Activated effector memory CD4-positive, alpha-beta T cell treated with anti-CD3 and anti-CD28 coated beads, Interleukin-2, amount 50 U/mL, for 16 hours (primary cell): Measurements from ENCODE around the gene YBEY.
"Not testable (repeated sequence)": the region's sequence is repeated elsewhere in the genome, so short reads cannot be mapped to it uniquely, and the experiment has no call there.

Experiments
- DNase-seq: peaks from one replicate; pipeline ENCODE4 v3.0.0-alpha.2; 2020

The YBEY gene, protein sequence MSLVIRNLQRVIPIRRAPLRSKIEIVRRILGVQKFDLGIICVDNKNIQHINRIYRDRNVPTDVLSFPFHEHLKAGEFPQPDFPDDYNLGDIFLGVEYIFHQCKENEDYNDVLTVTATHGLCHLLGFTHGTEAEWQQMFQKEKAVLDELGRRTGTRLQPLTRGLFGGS

GRCh38 chr21:46285761-46286647 lies at the start of gene YBEY:
Gene YBEY, plus strand, starts transcription at chr21:46286342. Its CDS starts 572 bp downstream, at chr21:46286914.
- DNase-seq: peak; percentile 95

- DNase-seq: no peak
Measured at GRCh38 chr21:46237474-46237873, 48.7 kb upstream of the YBEY start.

DNA sequence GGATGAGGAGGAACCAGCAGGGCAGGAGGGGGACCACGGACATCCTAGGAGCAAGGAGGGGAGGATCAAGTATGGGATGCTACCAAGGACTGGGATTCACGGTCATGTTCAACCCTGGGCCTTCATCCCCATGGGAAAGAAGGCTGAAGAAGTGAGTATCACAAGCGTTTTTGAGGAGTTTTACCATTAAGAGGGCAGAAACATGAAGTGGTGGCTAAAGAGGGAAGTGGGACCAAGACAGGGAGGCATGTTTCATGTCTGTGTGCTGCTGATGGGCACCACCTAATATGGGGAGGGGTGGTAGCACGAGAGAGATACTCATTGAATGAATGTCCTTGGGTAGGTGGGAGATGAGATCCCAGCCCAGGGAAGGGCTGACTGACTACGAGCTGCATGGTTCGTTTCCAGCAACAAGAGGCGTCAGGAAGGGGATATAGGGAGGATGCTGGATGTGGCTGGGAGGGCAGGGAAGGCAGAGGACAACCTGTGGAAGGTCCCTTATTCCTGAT lies 46.3 kb upstream of the YBEY start:
- DNase-seq: no peak

DNA sequence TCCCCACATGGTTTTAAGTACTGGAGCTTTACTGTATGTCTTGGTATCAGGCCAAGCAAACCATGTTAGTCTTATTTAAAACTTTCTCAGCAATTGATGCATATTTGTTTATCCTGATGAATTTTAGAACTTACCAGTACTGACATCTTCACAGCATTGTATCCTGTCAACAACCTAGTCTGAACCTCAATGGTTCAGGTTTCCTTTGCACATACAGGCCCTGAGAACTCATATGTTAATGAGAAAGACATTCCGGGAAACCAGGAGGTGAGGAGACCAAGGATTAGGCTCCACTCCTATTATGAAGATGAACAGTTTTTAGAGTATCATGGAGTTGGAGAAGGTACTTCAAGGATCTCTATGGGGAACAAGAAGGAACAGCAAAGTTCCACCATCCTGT lies 44.6 kb upstream of the YBEY start:
- DNase-seq: not testable (repeated sequence)

DNA sequence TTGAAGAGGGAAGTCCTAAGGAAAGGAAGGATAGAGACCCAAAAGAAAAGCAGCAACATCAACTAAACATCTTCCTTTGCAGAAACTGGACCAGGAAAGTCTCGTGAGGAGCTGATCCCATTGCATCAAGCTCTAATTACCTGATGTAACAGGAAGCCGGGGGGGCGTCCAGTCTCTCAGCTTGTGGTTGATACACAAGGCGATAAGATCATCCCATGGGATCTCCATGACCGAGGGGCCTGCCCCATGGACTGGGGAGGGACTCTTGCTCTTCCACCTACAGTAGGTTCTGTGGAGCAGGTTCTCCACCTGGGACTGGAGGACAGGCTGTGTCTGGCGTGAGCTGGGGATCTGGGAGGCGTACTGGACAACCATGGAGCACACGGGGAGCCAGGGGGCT lies 42.8 kb upstream of the YBEY start:
- DNase-seq: no peak

- DNase-seq: no peak
Measured at GRCh38 chr21:46243960-46244361, 42.2 kb upstream of the YBEY start.

DNA sequence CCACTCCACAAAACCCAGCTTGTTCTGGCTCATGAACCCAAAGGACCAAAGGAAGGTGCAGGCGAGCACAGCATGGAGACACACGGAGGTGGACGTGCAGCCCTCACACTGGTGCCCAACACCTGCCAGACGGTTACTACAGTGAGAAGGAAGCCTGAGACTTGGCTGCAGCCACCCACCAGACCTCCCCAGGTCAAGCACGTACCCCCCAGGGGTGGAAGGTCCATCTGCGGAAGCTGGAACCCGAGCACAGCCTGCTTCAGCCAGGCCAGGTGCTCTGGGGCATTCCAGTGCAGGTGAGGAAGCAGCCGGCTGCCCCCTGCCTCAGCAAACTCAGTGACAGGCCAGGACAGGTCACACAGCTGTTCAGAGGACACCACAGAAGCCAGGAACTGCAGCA lies 41.5 kb upstream of the YBEY start:
- no peak for DNase-seq

GRCh38 chr21:46245213-46245915 lies 40.8 kb upstream of the YBEY start:
- DNase-seq: no peak

DNA sequence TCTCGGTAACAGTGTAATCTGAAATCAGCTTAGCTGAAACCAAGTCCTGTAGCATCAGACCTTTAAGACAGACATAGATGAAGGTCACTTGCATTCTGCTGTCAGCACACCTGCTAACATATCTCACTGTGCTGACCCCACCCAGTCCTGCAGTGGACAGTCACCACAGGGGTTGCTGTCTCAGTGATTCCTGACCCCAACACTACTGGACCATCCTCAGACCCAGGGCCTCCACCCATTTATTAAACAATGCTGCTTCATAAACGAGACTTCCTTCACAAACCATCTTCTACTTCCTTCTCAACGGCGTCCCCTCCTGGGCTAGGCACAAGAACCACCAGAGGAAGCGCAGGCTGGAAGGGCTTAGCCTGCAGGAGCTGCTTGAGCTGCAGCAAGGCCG lies 39.8 kb upstream of the YBEY start:
- DNase-seq: no peak

- DNase-seq: no peak
Measured at GRCh38 chr21:46247699-46248421, 38.3 kb upstream of the YBEY start.

DNA sequence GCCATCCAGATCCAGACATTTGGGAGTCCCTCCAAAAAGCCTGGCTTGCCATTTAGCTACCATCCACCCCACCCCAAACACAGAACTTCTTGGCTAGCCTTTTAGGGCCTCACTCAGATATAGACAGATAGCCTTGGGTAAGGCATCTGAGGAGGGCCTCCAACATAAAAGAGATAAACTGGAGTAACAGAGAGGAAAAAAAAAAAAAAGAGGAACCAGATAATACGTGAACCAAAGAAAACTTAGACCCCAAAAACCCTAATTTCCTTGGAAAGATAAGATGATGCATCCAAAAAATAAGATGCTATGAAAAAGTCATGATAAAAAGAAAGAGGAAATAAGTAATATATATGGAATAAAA lies 37.7 kb upstream of the YBEY start:
- no peak for DNase-seq

- no peak for DNase-seq
Measured at GRCh38 chr21:46248827-46249226, 37.3 kb upstream of the YBEY start.

DNA sequence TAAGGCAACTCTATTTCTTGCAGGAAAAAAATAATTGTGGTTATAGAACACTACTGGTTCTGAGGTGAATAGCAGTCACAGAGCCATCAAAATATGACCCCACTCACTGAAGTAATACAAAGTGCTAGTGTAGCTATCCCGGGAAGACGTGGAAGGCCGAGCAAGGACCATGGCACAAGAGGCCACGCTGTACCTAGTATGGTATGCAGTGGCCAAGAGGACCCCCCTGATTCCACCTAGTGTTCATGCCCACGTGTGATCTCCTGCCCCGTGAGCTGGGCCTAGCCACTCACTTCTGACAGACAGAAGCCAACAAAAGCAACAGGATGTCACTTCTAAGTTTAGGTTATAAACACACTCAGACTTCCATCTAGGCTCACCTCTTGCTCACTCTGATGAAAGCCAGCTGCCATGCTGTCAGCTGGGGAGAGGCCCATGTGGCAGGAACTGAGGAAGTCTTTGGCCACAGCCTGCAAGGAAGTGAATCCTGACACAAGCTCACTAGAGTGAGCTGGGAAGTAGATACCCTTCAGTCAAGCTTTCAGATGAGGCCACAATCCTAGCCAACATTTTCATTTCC lies 35.9 kb upstream of the YBEY start:
- no peak for DNase-seq

DNA sequence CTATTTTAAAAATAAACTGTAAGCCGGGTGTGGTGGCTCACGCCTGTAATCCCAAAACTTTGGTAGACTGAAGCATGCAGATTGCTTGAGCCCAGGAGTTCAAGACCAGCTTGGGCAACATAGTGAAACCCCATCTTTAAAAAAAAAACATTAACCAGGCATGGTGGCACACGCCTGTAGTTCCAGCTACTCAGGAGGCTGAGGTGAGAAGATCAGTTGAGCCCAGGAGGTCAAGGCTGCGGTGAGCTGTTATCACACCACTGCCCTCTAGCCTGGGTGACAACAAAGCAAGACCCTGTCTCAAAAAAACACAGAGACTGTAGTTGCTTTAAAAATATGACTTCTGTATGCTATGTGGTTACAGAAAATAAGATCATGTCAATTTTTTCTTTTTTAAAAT lies 33.3 kb upstream of the YBEY start:
- no peak for DNase-seq

DNA sequence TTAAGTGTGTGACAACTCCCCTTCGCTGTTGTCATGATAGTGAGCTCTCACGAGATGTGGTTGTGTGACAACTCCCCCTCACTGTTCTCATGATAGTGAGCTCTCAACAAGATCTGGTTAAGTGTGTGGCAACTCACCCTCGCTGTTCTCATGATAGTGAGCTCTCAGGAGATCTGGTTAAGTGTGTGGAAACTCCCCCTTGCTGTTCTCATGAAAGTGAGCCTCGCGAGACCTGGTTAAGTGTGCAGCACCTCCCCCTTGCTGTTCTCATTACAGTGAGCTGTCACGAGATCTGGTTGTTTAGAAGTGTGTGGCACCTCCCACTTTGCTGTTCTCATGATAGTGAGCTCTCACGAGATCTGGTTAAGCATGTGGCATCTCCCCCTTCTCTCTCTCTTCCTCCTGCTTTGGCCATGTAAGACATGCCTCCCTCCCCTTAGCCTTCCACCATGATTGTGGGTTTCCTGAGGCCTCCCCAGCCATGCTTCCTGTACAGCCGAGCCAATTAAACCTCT lies 32.5 kb upstream of the YBEY start:
- peak; percentile 77 for DNase-seq

DNA sequence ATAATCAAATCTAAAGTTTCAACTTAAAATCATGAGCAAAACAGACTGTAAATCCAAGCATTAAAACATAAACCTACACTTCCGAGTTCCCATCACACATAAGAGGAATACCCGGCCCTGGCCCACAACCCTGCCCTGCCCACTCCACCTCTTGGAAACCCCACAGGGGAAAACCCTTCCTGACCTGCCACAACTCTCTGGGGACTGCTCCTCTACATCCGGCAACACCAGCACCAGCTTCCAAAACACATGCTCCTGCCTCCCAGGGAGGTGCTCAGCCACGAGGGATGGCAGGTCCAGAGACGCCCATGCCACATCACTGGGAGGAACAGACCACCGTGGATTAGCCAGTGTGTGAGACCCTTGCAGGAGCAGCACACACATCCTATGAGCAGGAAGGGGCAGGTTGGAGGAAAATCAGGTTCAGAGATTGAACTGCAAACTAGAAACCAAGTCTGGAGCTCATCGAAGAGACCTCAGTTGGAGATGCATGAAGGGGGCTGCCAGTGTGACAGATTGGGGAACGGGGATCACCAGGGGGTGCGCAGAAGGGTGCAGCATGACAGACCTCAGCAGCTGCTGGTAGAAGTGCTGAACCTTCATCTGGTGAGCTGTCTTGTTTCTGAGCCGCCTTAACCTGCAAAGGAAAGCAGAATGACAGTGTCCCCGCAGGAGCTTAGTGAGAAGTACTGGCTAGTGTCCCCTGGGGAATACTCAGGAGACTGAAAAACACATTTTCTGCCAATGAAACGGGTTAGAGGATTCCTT lies 31.8 kb upstream of the YBEY start:
- no peak for DNase-seq

- no peak for DNase-seq
Measured at GRCh38 chr21:46255166-46255565, 31.0 kb upstream of the YBEY start.

GRCh38 chr21:46255758-46256337 lies 30.3 kb upstream of the YBEY start:
- no peak for DNase-seq

- no peak for DNase-seq
Measured at GRCh38 chr21:46256501-46256994, 29.6 kb upstream of the YBEY start.

GRCh38 chr21:46264046-46264689 lies 22.0 kb upstream of the YBEY start:
- no peak for DNase-seq
